GM18517 (cell line): Measurements from ENCODE around the gene TYW1B.
"Not testable (repeated sequence)": the region's sequence is repeated elsewhere in the genome, so short reads cannot be mapped to it uniquely, and the experiment has no call there.

ENCODE experiments used
- ATAC-seq: cut with Tn5 transposase; IDR thresholded peaks from one replicate; pipeline ENCODE4 v1.9.1; 2021; ENCODE audit warnings: mild to moderate bottlenecking, moderate library complexity; ENCODE audit not compliant: unreplicated experiment

Gene TYW1B

DNA sequence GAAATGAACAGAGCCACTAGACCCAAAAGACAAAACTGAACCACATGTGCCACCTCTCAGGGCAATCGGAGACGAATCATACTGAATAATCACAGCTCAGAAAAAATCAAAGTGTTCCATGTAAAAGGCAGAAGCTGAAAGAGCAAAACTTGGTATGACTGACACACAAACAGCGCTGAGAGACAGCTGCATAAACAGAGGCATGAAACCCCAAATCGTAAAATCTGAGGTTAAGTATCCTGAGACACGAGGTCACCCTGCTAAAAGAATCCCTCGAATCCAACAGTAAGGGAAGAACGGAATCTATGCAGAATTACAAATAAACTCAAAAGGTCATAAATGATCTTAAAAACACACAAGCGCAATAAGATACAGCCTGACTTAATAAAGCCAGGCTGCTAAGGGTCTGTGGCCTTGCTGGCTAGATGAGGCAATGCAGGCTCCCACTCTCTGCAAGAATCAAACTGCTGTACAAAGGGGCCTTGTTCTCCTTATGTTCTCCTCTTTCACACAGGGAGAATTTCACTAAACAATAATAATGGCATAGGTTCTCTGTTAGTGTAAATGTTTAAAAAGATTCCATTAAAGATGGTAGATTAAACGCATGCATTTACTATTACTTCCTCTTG is 247.7 kb downstream of the TYW1B start:
- ATAC-seq: not testable (repeated sequence)

DNA sequence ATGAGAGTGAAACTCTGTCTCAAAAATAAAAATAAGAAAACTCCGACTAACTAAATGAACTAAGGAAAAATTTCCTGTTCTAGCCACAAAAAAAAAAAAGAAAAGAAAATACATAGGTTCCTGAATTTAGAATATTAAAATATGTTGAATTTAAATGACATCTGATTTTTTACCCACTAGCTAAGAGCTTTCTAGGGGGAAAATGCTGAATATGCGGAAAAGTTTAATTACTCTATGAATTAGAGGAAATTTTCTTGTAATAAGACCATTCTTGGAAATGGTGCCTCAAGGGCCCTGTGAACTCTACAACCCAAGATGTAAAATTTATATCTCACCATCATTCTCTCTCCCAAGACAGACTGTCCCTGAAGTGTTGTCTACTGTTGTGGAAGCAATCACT is 250.9 kb downstream of the TYW1B start:
- ATAC-seq: no peak

DNA sequence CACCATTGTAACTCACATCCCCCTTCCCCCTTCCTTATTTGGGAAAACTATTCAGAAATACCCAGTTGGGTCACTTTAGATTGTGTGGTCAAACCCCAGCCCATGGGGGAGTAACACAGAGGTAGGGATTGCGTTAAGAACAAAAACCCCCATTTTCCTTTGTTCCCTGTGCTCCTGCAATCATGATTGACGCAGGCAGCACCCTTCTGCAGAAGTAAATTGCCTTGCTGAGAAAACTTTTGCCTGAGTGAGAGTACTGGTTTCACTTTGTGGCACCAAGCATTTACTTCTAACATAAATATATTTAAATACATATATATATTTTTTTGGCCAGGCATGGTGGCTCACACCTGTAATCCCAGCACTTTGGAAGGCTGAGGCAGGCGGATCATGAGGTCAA is 266.0 kb downstream of the TYW1B start:
- ATAC-seq: not testable (repeated sequence)

DNA sequence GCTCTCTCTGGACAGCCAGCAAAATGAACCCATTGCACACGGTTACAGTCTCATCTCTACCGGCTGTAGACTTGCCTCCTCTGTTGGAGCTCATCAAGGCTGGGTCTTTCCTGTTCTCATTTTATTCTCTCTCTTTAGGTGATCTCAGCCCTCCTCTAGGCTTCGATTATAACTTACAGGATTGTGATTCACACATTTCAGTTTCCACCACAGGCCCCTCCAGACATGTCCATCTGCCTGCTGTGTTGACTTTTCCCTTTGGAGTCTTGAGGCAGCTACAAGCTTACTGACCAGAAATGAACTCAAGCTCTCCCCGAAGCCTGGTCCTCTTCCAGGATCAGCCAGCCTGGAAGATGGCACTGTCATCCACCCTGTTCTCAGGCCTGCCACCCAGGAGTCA is 268.5 kb downstream of the TYW1B start:
- not testable (repeated sequence) for ATAC-seq

DNA sequence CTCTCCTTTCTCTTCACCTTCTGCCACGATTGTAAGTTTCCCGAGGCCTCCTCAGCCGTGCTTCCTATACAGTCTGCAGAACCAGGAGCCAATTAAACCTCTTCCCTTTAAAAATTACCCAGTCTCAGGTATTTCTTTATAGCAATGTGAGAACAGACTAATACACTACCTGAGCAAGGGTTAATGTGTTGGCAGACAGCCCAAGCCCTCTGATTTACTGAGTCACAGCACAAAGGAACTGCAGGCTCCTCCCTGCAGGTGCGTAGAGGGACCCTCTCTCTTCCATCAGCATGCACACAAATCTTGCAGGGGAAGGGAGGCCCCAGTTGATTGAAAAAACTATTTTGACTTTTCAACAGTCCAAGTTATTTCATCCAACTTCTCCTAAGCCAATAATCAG is 271.3 kb downstream of the TYW1B start:
- not testable (repeated sequence) for ATAC-seq

DNA sequence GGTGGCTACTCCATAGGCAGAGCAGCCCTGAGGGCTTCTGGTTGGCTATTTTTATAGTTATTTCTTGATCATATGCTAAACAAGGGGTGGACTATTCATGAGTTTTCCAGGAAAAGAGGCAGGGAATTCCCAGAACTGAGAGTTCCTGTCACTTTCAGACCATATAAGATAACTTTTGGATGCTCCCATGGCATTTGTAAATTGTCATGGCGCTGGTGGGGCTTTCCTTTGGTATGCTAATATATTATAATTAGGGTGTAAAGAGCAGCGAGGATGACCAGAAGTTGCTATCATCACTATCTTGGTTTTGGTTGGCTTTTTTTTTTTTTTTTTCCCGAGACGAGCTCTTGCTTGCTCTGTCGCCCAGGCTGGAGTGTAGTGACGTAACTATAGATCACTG is 272.8 kb downstream of the TYW1B start:
- not testable (repeated sequence) for ATAC-seq

DNA sequence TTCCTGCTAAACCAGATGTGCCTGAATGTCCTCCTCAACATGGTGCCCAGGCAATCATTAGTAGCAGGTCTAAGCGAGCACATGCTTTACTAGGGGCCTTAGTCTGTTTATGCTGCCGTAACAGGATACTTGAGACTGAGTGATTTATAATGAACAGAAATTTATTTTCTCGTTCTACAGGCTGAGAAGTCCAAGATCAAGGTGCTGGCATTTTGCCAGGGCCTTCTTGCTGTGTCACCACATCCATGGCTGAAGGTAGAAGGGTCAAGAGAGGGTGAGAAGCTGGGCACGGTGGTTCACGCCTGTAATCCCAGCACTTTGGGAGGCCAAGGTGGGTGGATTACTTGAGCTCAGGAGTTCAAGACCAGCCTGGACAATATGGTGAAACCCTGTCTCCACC is 273.6 kb downstream of the TYW1B start:
- not testable (repeated sequence) for ATAC-seq

DNA sequence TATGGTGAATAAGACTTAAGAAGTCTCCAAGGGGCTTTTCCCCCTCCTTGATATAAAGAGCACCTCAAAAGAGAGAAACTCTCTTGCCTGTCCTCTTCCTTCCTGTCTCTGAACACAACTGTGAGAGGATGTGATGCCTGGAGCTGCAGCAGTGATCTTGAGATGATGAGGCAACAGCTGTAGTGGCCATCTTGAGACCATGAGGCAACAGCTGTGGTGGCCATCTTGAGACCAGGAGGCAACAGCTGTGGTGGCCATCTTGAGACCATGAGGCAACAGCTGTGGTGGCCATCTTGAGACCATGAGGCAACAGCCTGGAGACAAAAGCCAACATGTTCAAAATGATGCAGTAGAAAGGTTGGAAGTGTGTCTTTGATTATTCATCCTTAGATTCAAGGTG is 277.5 kb downstream of the TYW1B start:
- ATAC-seq: not testable (repeated sequence)

DNA sequence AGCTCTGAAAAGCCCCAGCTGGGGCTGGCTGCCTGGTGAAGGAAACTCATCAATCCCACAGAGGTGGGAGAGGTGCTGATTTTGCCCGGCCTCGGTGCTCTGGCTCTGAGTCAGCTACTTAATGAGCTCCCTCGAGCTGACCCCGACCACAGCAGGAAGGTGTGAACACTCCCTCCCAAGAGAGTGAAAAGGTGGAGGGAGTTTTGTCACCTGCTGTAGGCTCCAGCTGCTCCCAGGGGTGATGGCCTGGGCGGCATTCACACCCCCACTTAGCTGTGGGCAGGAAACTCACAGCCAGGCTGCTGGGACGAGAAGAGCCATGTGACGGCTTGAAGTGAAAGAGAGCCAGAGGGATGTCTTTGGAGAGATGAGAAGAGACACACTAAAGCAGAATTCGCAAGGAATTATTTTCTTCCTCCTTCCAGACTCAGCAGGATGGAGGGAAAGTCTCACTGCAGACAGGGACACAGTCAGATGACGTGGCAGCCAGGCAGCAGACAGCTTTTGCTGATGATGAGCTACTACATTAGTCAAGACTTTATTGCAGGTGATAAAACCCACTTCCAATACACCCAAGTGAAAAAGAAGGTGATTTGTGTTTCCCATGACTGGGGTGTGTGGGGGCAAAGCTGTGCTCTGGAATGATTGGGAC is 281.3 kb downstream of the TYW1B start:
- ATAC-seq: not testable (repeated sequence)

DNA sequence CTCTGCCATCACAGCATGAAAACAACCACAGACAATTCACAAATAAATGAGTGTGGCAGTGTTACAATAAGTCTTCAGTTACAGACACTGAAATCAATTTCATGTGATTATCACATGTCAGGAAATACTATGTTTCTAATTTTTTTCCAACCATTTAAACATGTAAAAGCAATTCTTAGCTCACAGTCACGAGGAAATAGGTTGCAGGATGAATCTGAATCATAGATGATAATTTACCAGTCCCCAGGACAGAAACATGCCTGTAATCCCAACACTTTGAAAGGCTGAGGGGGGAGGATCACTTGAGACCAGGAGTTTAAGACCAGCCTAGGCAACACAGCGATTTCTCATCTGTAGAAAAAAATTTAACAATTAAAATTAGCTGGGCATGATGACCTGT is 283.5 kb downstream of the TYW1B start:
- not testable (repeated sequence) for ATAC-seq

DNA sequence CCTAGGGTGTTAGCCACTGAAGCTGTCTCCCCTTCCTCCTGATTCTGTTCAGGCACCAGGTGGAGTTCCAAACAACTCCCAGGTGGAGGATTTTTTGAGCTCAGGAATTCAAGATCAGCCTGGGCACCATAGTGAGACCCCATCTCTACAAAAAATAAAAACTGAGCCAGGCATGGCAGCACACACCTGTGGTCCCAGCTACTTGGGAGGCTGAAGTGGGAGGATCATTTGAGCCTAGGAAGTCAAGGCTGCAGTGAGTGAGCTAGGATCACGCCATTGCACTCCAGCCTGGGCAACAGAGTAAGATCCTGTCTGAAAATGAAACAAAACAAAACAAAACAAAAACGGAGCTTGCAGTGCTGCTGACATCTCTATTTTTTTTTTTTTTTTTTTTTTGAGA is 287.1 kb downstream of the TYW1B start:
- ATAC-seq: no peak

DNA sequence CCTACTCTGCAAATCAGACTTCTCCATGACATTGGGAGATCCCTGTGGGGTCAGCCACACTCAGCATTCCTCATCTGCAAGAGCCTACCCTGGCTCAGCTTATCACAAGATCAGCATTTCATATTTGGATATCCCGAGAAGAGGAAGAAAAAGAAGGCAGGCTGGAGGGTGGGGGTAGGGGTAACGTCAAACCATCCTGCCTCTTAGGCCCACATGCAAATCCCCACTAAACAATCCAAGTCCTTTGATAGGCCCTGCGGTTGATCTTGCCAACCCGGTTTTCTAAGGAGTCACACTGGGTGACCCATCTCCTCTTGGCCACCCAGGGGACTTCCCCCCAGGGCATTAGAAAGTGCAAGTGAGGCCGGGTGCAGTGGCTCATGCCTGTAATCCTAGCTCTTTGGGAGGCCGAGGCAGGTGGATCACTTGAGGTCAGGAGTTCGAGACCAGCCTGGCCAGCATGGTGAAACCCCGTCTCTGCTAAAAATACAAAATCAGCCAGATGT is 287.8 kb downstream of the TYW1B start:
- ATAC-seq: no peak

DNA sequence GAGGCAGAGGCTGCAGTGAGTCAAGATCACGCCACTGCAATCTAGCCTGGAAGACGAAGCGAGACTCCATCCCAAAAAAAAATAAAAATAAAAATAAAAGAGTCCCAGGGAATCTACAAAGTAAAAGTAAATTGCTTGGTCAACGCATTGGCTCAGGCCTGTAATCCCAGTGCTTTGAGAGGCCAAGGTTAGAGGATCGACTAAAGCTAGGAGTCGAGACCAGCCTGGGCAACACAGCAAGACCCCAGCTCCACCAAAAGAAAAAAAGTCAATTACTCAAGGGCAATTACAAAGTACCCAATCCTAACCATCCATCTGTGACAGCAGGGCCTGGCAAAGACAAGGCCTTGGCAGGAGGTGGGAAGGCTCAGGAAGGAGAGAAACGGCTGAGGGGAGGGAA is 288.3 kb downstream of the TYW1B start:
- ATAC-seq: no peak

DNA sequence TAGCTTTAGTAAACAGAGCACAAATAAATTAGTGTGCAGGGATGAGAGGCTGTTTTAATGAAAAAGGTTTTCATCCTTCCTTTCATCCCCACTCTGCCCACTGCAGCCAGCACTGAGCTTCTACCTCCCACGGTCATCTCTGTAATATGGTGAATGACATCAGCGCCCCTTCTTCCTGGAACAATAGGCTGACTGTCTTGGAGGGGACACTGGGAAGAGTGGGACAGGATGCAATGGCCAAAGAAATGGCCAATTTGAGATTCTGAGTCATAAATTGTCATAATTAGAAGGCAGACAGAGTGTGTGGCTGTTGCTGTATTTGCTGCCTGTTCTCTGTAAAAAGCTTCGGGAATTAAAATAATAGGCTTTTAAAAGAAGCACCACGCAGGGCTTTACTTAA is 289.1 kb downstream of the TYW1B start:
- no peak for ATAC-seq

DNA sequence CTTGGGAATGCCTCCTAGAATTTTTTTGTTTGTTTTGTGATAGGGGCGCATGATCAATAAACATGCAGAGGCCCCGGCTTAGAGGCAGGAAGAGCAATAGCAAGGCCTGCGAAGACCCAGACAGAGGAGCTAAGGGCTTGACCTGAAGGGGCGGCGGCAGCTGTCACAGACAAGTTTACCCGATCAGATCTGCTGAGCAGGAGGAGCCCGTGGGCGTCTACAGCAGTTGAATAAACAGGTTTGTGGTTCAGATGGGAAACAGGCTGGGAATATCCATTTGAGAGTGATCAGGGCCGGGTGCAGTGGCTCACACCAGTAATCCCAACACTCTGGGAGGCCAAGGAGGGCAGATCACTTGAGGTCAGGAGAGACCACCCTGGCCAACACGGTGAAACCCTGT is 289.9 kb downstream of the TYW1B start:
- no peak for ATAC-seq

DNA sequence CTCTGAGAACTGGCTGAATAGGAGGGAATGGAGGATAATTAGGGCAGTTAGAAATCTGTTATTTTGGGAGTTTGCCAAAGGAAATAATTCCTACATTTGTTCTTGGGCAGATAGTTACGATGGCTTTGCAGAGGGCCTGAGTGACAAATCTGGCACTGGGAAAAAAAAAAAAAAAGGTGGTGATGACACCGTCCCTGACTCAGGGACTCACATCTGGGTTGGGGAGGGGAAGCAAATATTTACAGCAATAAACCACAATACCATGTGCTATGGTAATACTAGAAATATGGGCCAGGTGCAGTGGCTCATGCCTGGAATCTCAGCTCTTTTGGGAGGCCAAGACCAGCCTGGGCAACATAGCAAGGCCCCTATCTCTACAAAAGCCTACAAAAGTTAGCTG is 292.0 kb downstream of the TYW1B start:
- not testable (repeated sequence) for ATAC-seq

DNA sequence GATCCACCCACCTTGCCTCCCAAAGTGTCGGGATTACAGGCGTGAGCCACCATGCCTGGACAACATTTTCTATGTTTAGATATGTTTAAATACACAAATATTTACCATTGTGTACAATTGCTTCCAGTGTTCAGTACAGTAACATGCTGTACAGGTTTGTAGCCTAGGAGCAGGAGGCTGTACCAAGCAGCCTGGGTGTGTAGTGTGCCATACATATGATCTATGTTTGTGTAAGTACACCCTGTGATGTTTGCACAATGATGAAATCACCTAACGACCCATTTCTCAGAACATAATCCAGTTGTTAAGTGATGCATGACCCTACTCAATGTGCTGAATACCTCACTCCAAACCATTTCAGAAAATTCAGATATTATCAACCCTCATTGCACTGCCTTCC is 297.0 kb downstream of the TYW1B start:
- ATAC-seq: not testable (repeated sequence)
